Lower lobe of right lung (tissue), 2 donors: ENCODE data around the gene ODAD4. TPM values are rescaled to one million over a fixed set of nuclear protein-coding genes. Genes with fewer than 3 reads are reported as not detected.

Source experiments
- ATAC-seq, 2 donors: fragments of 200-7000 bp; cut with Tn5 transposase; one replicate each; pipeline ENCODE4 v1.9.1; 2020 to 2022; ENCODE audit warnings: mild to moderate bottlenecking in 2 of 2, moderate library complexity in 2 of 2
- DNase-seq: peaks from one replicate; pipeline ENCODE4 v3.0.0-alpha.2; 2020
- H3K27ac ChIP-seq: fragments of 200-600 bp; one replicate; pipeline ENCODE4 v1.8.0; 2022
- H3K27me3 ChIP-seq: fragments of 200-600 bp; one replicate; pipeline ENCODE4 v1.8.0; 2022; ENCODE audit warnings: low read depth
- H3K36me3 ChIP-seq: fragments of 200-600 bp; one replicate; pipeline ENCODE4 v1.8.0; 2022; ENCODE audit warnings: mild to moderate bottlenecking
- H3K4me1 ChIP-seq: fragments of 200-600 bp; one replicate; pipeline ENCODE4 v1.8.0; 2022
- H3K4me3 ChIP-seq: fragments of 200-600 bp; one replicate; pipeline ENCODE4 v1.8.0; 2022; ENCODE audit warnings: mild to moderate bottlenecking
- H3K9me3 ChIP-seq: fragments of 200-600 bp; one replicate; pipeline ENCODE4 v1.8.0; 2022
- CTCF ChIP-seq: fragments of 200-600 bp; IDR thresholded peaks from one replicate; pipeline ENCODE4 v1.8.0; 2022; ENCODE audit warnings: antibody characterized with exemption, mild to moderate bottlenecking
- intact Hi-C: fragments of 100-400 bp; cut with DNase I; formaldehyde crosslinking; loops from one replicate; pipeline ENCODE4 v1.11.0; 2022
- total RNA-seq: library from RNA; stranded (reverse); fragmentation: NEBNext Ultra II Directional; extraction: Animal tissue kit (Norgen Biotek cat#: 25700); gene quantifications from one replicate; pipeline ENCODE4 v1.2.1, GENCODE V29; 2021
- donor health status: DM: no; HTN: yes; CAD: no; lungs with severe emphysema.

The ODAD4 gene
- total RNA-seq, 1 donor from 2014 or later: 5.4 TPM

DNA sequence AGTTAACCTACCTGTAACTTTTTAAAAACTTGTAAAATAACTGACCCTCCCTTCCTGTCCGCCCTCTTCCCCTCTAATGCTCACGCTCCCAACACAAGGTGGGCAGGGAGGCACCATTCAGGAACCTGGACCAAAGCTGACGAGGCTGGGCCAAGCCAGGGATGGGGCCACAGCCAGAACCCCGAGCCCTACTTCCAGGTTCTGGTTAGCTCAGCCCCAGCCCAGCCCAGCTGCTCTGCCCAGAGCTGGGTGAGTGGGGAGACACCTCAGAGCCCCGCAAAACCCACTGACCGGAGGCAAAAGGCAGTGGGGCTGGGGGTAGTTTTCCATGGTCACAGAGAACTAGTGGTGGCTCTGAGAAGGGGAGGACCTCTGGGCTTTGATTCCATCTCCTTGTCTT is 43.6 kb downstream of the ODAD4 start:
- peaks cover 80% of the 10 kb centered on the region for H3K36me3 ChIP-seq

GRCh38 chr17:41974658-41975057 is 44.2 kb downstream of the ODAD4 start:
- DNase-seq (no peak), ATAC-seq (peak in 1 of 2 donors; percentile 3)
- H3K9me3 ChIP-seq: no peaks in the 10 kb centered on the region
- H3K27me3 ChIP-seq: no peaks in the 10 kb centered on the region
- intact Hi-C loops: no loop called here
- no peak overlapping the region for H3K27ac ChIP-seq
- H3K36me3 ChIP-seq: peaks cover 79% of the 10 kb centered on the region
- TF ChIP-seq CTCF: no peak
- H3K4me1 ChIP-seq: peaks cover 12% of the 10 kb centered on the region
- H3K4me3 ChIP-seq: no peak overlapping the region

More for the DNA sequence above, 43.6 kb downstream of the ODAD4 start:
- DNase-seq (no peak), ATAC-seq (no peak)
- Histone ChIP-seq H3K4me3 (no peak overlapping the region), H3K4me1 (peaks cover 13% of the 10 kb centered on the region), H3K9me3 (no peaks in the 10 kb centered on the region), H3K27ac (no peak overlapping the region), H3K27me3 (no peaks in the 10 kb centered on the region)
- no peak for TF ChIP-seq CTCF
- intact Hi-C loops: no loop called here

GRCh38 chr17:41975099-41976083 is 45.0 kb downstream of the ODAD4 start:
- DNase-seq: peak; percentile 10
- no peak overlapping the region for H3K27ac ChIP-seq
- H3K9me3 ChIP-seq: no peaks in the 10 kb centered on the region
- ATAC-seq: no peak
- H3K27me3 ChIP-seq: no peaks in the 10 kb centered on the region
- H3K36me3 ChIP-seq: peaks cover 85% of the 10 kb centered on the region
- no peak for TF ChIP-seq CTCF
- H3K4me3 ChIP-seq: no peak overlapping the region
- intact Hi-C loops: no loop called here
- H3K4me1 ChIP-seq: peaks cover 12% of the 10 kb centered on the region

DNA sequence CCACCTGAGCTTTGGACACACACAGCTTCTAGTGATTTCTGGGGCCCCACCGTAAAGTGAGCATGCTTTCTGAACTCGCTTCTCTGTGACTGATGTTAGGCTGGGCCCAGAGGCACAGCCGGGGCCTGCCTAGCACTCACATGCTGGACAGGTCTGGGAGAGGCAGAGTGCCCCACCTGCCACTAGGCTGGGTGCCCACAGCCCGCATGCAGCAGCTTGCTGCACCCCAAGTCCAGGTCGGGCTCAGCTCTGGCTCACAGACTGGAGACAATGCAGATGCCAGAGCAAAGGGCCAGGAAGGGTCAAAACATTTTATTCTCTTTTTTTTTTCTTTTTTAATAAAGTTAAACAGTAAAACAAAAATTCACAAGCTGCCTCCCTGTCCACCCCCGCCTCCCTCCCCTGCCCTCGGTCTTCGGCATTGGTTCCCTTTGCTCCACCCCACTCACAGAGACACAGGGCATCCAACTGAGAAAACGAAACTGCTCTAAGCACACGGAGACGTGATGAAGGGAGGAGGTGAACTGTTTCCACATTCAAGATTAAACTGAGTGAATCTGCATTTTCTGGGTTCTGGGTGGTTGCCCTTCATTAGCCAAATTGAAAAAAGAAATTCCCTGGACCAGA is 45.8 kb downstream of the ODAD4 start:
- no peak for TF ChIP-seq CTCF
- DNase-seq (peak; percentile 19), ATAC-seq (no peak)
- no peaks in the 10 kb centered on the region for H3K9me3 ChIP-seq
- H3K4me3 ChIP-seq: no peak overlapping the region
- H3K27me3 ChIP-seq: no peaks in the 10 kb centered on the region
- no peak overlapping the region for H3K27ac ChIP-seq
- intact Hi-C loops: no loop called here
- peaks cover 7% of the 10 kb centered on the region for H3K4me1 ChIP-seq
- peaks cover 94% of the 10 kb centered on the region for H3K36me3 ChIP-seq

- ATAC-seq (no peak), DNase-seq (no peak)
- Histone ChIP-seq H3K4me3 (no peak overlapping the region), H3K27me3 (no peaks in the 10 kb centered on the region), H3K4me1 (peaks cover 6% of the 10 kb centered on the region), H3K36me3 (peaks cover 96% of the 10 kb centered on the region), H3K9me3 (no peaks in the 10 kb centered on the region), H3K27ac (no peak overlapping the region)
- intact Hi-C loops: no loop called here
- no peak for TF ChIP-seq CTCF
Observed at GRCh38 chr17:41977991-41978390, 47.6 kb downstream of the ODAD4 start.
